Breast epithelium (tissue), 4 donors: ENCODE measurements around the gene CCT8. TPM values are rescaled to one million over a fixed set of nuclear protein-coding genes. Genes with fewer than 3 reads are reported as not detected.
A peak's percentile ranks its signal among the peaks of the same experiment; 100 is the strongest.

Experiments
- DNase-seq, 2 donors: peaks; one replicate each; pipeline ENCODE4 v3.0.0-alpha.2; 2019; ENCODE audit warnings: low spot score in 2 of 2
- H3K27ac ChIP-seq, 2 donors: fragments of 200-600 bp; sonication (generic) in 1 of 2; one replicate each; pipeline ENCODE4 v1.5.1; 2016 to 2019; ENCODE audit warnings: mild to moderate bottlenecking in 1 of 2
- H3K27me3 ChIP-seq, 2 donors: fragments of 200-600 bp; sonication (generic) in 1 of 2; one replicate each; pipeline versions ENCODE4 v1.5.1 to v1.6.0; 2017 to 2019; ENCODE audit warnings: control low read depth in 1 of 2, mild to moderate bottlenecking in 1 of 2
- H3K36me3 ChIP-seq: fragments of 200-600 bp; one replicate; pipeline ENCODE4 v1.5.1; 2019
- H3K4me1 ChIP-seq, 2 donors: fragments of 200-600 bp; sonication (generic); one replicate each; pipeline ENCODE4 v1.5.1; 2016 to 2019; ENCODE audit warnings: control low read depth in 1 of 2
- H3K4me3 ChIP-seq, 3 donors: fragments of 200-600 bp; sonication (generic); 1 replicate in 2 of 3; 2 replicates in 1 of 3; pipeline ENCODE4 v1.5.1; 2016 to 2019; ENCODE audit warnings: mild to moderate bottlenecking in 3 of 3, moderate library complexity in 2 of 3
- H3K9me3 ChIP-seq, 2 donors: fragments of 200-600 bp; sonication (generic) in 1 of 2; one replicate each; pipeline ENCODE4 v1.5.1; 2016 to 2019; ENCODE audit warnings: control low read depth in 1 of 2
- CTCF ChIP-seq, 3 donors: fragments of 450-650 bp; IDR thresholded peaks; one replicate each; pipeline ENCODE4 v1.5.1; 2016 to 2017; ENCODE audit warnings: antibody characterized with exemption in 3 of 3, mild to moderate bottlenecking in 3 of 3, moderate library complexity in 3 of 3
- POLR2A ChIP-seq: fragments of 450-650 bp; IDR thresholded peaks from one replicate; pipeline ENCODE4 v1.6.1; 2016; ENCODE audit warnings: antibody characterized with exemption, mild to moderate bottlenecking, moderate library complexity
- POLR2AphosphoS5 ChIP-seq, 3 donors: sonication (generic); formaldehyde crosslinking; IDR thresholded peaks; one replicate each; pipeline ENCODE4 v1.6.1; 2017; ENCODE audit warnings: antibody characterized with exemption in 3 of 3
- intact Hi-C: fragments of 100-400 bp; cut with DNase I; formaldehyde crosslinking; loops from one replicate; pipeline ENCODE4 v1.15.1; 2023; ENCODE audit warnings: low total_unique reads
- total RNA-seq, 3 donors: library from RNA; depleted of rRNA; stranded (reverse); fragments of >200 nt; gene quantifications; one replicate each; pipeline ENCODE4 v1.1.0, GENCODE V29; 2016

The CCT8 gene
- total RNA-seq, 3 donors from 2014 or later: 104 to 155 (median 121) TPM

DNA sequence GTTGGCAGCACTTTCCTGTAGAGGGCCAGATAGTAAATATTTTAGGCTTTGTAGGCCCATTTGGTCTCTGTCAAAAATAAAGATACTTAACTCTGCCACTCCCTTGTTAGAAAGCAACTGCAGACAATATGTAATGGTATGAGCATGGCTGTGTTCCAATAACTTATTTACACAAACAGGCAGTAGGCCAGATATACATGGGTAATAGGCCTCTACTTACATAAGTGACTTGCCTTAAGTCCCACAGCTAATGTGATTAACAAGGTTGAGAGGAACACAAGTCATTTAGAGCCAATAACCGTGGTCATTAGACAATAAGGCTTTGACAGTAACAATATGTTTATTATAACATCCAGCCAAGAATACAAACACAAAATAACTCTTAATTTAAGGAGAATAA, 17.4 kb downstream of the CCT8 start:
- H3K9me3 ChIP-seq: no peaks in the 10 kb centered on the region
- H3K4me1 ChIP-seq: no peaks in the 10 kb centered on the region
- no peak overlapping the region for H3K4me3 ChIP-seq
- TF ChIP-seq POLR2A (no peak), CTCF (IDR thresholded peaks at IDR 0.05) (no peak), POLR2AphosphoS5 (IDR thresholded peaks at IDR 0.05) (no peak)
- no peaks in the 10 kb centered on the region for H3K27me3 ChIP-seq
- DNase-seq: no peak
- H3K27ac ChIP-seq: no peak overlapping the region
- H3K36me3 ChIP-seq: peaks cover 12% of the 10 kb centered on the region
- intact Hi-C loops: no loop called here

GRCh38 chr21:29055080-29055479, 18.4 kb downstream of the CCT8 start:
- Histone ChIP-seq H3K27ac (no peak overlapping the region), H3K4me1 (no peaks in the 10 kb centered on the region), H3K9me3 (no peaks in the 10 kb centered on the region), H3K4me3 (no peak overlapping the region), H3K27me3 (no peaks in the 10 kb centered on the region), H3K36me3 (peaks cover 5% of the 10 kb centered on the region)
- TF ChIP-seq POLR2AphosphoS5 (IDR thresholded peaks at IDR 0.05): no peak
- no peak for TF ChIP-seq CTCF (IDR thresholded peaks at IDR 0.05)
- TF ChIP-seq POLR2A: no peak
- no peak for DNase-seq
- intact Hi-C loops: no loop called here

- intact Hi-C loops: no loop called here
Measured at GRCh38 chr21:29053656-29054055, 19.8 kb downstream of the CCT8 start.

DNA sequence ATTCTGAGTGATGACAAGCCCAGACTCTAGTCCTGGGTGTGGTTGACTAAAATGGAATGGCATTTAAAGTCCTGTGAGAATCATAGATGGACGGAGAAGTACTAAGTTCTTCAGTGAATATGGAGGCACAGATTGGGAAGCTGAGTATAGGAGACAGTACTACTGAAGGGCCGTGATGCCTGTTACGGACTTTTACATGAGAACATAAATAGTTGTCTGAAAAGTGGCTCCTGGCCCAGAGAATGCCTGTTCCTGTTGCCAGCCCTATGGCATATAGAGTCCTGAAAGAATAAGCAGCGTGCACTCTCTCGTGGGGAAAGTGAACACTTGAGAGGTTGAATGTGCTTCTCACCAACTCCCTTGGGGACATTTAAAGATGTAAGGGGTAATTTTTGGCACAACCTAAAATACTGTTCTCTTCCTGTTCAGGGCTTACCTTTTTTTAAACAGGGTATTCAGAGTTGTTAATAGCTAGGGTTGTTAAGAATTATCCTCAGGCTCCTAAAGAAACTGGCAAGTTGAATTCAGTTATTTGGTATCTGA, 20.4 kb downstream of the CCT8 start:
- peak overlapping the region; percentile 13 to 52 for H3K27ac ChIP-seq
- H3K9me3 ChIP-seq: no peaks in the 10 kb centered on the region
- no peak overlapping the region for H3K4me3 ChIP-seq
- TF ChIP-seq POLR2A (no peak), POLR2AphosphoS5 (IDR thresholded peaks at IDR 0.05) (no peak), CTCF (IDR thresholded peaks at IDR 0.05) (no peak)
- DNase-seq: no peak
- H3K4me1 ChIP-seq: no peaks in the 10 kb centered on the region
- no peaks in the 10 kb centered on the region for H3K27me3 ChIP-seq
- intact Hi-C loops: no loop called here
- peaks cover 4% of the 10 kb centered on the region for H3K36me3 ChIP-seq

More at GRCh38 chr21:29053656-29054055, 19.8 kb downstream of the CCT8 start:
- DNase-seq: no peak
- Histone ChIP-seq H3K27ac (no peak overlapping the region), H3K36me3 (peaks cover 5% of the 10 kb centered on the region), H3K27me3 (no peaks in the 10 kb centered on the region), H3K4me3 (no peak overlapping the region), H3K9me3 (no peaks in the 10 kb centered on the region), H3K4me1 (no peaks in the 10 kb centered on the region)
- TF ChIP-seq POLR2A (no peak), CTCF (IDR thresholded peaks at IDR 0.05) (no peak), POLR2AphosphoS5 (IDR thresholded peaks at IDR 0.05) (no peak)

- intact Hi-C loops: no loop called here
- no peaks in the 10 kb centered on the region for H3K36me3 ChIP-seq
- H3K27me3 ChIP-seq: no peaks in the 10 kb centered on the region
- no peaks in the 10 kb centered on the region for H3K4me1 ChIP-seq
- H3K27ac ChIP-seq: no peak overlapping the region
- TF ChIP-seq CTCF (IDR thresholded peaks at IDR 0.05) (no peak), POLR2A (no peak), POLR2AphosphoS5 (IDR thresholded peaks at IDR 0.05) (no peak)
- no peaks in the 10 kb centered on the region for H3K9me3 ChIP-seq
- no peak overlapping the region for H3K4me3 ChIP-seq
- DNase-seq: no peak
Measured at GRCh38 chr21:29052224-29052623, 21.2 kb downstream of the CCT8 start.
